Natural killer cell (primary cell): ENCODE results near the gene EFHC1. TPM values are rescaled to one million over a fixed set of nuclear protein-coding genes. Genes with fewer than 3 reads are reported as not detected.

Experiments used
- ATAC-seq, 3 donors: fragments of 150-1000 bp in 2 of 3; fragments of 200-7000 bp in 1 of 3; cut with Tn5 transposase; 1 replicate in 1 of 3; 2 replicates in 2 of 3; pipeline ENCODE4 v1.10.0; 2021; ENCODE audit warnings: mild to moderate bottlenecking in 2 of 3, moderate library complexity in 2 of 3
- DNase-seq, 2 donors: peaks; one replicate each; pipeline versions ENCODE4 v3.0.0 to v3.0.0-alpha.2; 2013 to 2021; ENCODE audit warnings: mixed read lengths in 1 of 2
- H3K27ac ChIP-seq: one replicate; pipeline ENCODE4 v1.5.1; 2013; ENCODE audit warnings: mild to moderate bottlenecking, low read length
- H3K27me3 ChIP-seq: one replicate; pipeline ENCODE4 v1.6.1; 2013; ENCODE audit warnings: low read length; ENCODE audit not compliant: control insufficient read depth, insufficient read depth
- H3K36me3 ChIP-seq: one replicate; pipeline ENCODE4 v1.6.1; 2013; ENCODE audit warnings: low read length; ENCODE audit not compliant: control insufficient read depth, insufficient read depth
- H3K4me1 ChIP-seq: one replicate; pipeline ENCODE4 v1.6.1; 2013; ENCODE audit warnings: low read length; ENCODE audit not compliant: control insufficient read depth, insufficient read depth
- H3K4me3 ChIP-seq: one replicate; pipeline ENCODE4 v1.5.1; 2013; ENCODE audit warnings: low read length
- H3K9me3 ChIP-seq: one replicate; pipeline ENCODE4 v1.6.1; 2013; ENCODE audit warnings: low read length; ENCODE audit not compliant: control insufficient read depth, insufficient read depth
- H3K27ac Mint-ChIP-seq, 2 donors: one replicate each; pipeline ENCODE4 v1.8.0; 2022; ENCODE audit warnings: mild to moderate bottlenecking in 2 of 2, mixed read lengths in 2 of 2, moderate library complexity in 1 of 2
- H3K27me3 Mint-ChIP-seq, 2 donors: one replicate each; pipeline ENCODE4 v1.8.0; 2022; ENCODE audit warnings: low read depth in 2 of 2, mixed read lengths in 2 of 2
- H3K36me3 Mint-ChIP-seq: one replicate; pipeline ENCODE4 v1.8.0; 2022; ENCODE audit warnings: mixed read lengths
- H3K4me1 Mint-ChIP-seq, 2 donors: one replicate each; pipeline ENCODE4 v1.8.0; 2022; ENCODE audit warnings: mixed read lengths in 2 of 2
- H3K4me3 Mint-ChIP-seq: one replicate; pipeline ENCODE4 v1.8.0; 2022; ENCODE audit warnings: mild to moderate bottlenecking, moderate library complexity, mixed read lengths
- H3K9me3 Mint-ChIP-seq, 2 donors: one replicate each; pipeline ENCODE4 v1.8.0; 2022; ENCODE audit warnings: mixed read lengths in 2 of 2
- WGBS: methylation state at CpG from one replicate; pipeline ENCODE4 v1.1.7; 2013; ENCODE audit warnings: missing lambda C conversion rate; ENCODE audit not compliant: insufficient coverage; 5-methylcytosine and 5-hydroxymethylcytosine counted together
- intact Hi-C: fragments of 100-400 bp; cut with micrococcal nuclease; formaldehyde crosslinking; loops from one replicate; pipeline ENCODE4 v1.14.2; 2022
- total RNA-seq, 4 donors: library from RNA; stranded (reverse); fragments of 120-200 nt in 1 of 4; gene quantifications; one replicate each; pipeline versions ENCODE4 v1.2.3 to v1.2.4, GENCODE V29; 2013 to 2022
- TF ChIP-seq, protein P1 (sequence below): fragments of 200-600 bp; IDR thresholded peaks from one replicate; pipeline ENCODE4 v1.8.0; 2022; ENCODE audit warnings: antibody characterized with exemption

The EFHC1 gene
- total RNA-seq, 3 donors from 2014 or later (not counting 1 experiment from before 2014, with no cell fraction given), result 10.7 to 20.9 (median 13.7) TPM

DNA sequence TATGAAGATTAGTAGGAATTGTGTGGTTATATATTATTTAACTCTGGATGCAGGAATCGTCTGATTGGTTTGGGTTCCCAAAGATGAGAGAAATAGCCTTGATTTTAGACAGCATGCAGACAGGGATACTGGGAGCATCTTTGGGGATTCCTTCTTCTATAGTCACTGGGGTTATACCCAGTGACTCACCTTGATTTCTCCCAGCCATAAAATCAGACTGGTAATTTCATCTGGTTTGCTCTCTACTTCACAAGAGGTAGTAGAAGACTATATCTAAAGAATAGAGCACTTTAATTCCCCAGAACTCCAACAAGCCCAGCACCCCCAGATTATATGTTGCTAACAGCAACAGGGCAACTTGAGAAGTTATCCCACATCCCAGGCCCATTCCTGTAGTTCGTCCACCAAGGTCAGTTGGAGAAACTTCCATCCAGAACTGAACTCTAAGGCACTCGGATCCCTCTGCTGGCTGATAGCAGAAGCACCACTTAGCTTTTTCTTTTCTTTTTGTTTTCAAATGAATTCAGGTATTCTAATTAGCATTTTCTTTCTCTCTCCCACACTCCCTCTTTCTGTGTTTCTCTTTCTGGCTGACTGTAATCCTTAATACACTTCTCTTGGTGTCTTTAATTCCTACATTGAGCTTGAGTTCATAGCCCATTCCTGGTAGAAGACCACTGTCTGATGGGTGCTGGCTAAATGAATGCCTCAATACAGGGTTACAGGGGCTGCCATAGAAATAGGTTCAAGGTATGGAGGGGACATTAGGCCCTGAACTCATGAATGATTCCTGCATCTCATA is 20.4 kb upstream of the EFHC1 start:
- no peaks in the 10 kb centered on the region for H3K27me3 ChIP-seq
- Mint-ChIP-seq H3K4me3 (peak overlapping the region; percentile 61), H3K27ac (peak overlapping the region; percentile 21 to 84), H3K27me3 (no peaks in the 10 kb centered on the region), H3K4me1 (peaks cover 38 to 43% of the 10 kb centered on the region in 2 donors), H3K9me3 (no peaks in the 10 kb centered on the region), H3K36me3 (no peaks in the 10 kb centered on the region)
- 40% methylated on average over 3 of the region's 3 CpGs for WGBS
- no peak overlapping the region for H3K4me3 ChIP-seq
- H3K9me3 ChIP-seq, result no peaks in the 10 kb centered on the region
- peak in 2 of 3 donors; percentile 65 to 75 for ATAC-seq
- H3K27ac ChIP-seq, result no peak overlapping the region
- DNase-seq, result peak in 1 of 2 donors; percentile 77
- TF ChIP-seq, protein P1, sequence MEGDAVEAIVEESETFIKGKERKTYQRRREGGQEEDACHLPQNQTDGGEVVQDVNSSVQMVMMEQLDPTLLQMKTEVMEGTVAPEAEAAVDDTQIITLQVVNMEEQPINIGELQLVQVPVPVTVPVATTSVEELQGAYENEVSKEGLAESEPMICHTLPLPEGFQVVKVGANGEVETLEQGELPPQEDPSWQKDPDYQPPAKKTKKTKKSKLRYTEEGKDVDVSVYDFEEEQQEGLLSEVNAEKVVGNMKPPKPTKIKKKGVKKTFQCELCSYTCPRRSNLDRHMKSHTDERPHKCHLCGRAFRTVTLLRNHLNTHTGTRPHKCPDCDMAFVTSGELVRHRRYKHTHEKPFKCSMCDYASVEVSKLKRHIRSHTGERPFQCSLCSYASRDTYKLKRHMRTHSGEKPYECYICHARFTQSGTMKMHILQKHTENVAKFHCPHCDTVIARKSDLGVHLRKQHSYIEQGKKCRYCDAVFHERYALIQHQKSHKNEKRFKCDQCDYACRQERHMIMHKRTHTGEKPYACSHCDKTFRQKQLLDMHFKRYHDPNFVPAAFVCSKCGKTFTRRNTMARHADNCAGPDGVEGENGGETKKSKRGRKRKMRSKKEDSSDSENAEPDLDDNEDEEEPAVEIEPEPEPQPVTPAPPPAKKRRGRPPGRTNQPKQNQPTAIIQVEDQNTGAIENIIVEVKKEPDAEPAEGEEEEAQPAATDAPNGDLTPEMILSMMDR, result peak; percentile 80
- H3K4me1 ChIP-seq, result peaks cover 25% of the 10 kb centered on the region
- peaks cover 16% of the 10 kb centered on the region for H3K36me3 ChIP-seq
- intact Hi-C loops, result loop anchor here (1.0 to 10.0 kb wide), 3 partner anchors 67 to 225 kb away; no protein-coding TSS in a partner anchor

DNA sequence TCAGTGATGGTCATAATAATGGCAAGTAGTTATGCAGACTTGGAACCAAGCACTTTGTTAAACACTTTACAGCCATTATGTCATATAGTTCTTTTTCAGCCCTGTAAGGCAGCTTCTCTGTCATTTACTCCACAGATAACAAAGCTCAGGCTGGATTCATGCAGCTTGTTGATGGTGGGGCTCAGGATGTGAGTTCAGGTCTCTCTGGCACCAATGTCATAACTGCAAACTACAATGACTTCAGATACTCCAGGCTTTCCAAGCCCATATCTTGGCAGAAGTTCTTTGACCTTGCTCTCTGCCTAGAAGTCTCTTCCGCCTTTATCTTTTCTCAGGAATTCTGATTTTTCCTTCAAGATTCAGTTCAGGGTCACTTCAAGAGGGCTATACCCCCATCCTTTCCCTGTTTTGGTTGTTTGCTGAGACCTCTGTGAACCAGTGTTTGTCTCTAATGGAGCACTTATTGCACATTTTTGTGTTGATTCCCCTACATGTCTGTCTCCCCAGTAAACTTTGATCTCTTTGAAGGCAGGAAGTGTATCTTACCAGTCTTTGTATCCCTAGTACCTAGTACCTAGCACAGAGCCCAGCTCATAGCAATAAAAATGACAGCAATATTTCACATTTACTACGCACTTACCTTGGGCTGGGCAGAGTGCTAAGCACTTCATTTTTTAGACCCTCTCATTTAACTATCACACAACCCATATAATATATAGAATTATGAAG is 19.7 kb upstream of the EFHC1 start:
- TF ChIP-seq, protein P1, result no peak
- H3K27ac ChIP-seq, result no peak overlapping the region
- Mint-ChIP-seq H3K4me1 (peaks cover 38 to 43% of the 10 kb centered on the region in 2 donors), H3K4me3 (no peak overlapping the region), H3K27ac (peak overlapping the region; percentile 21 to 84), H3K36me3 (no peaks in the 10 kb centered on the region), H3K9me3 (no peaks in the 10 kb centered on the region), H3K27me3 (no peaks in the 10 kb centered on the region)
- H3K27me3 ChIP-seq, result no peaks in the 10 kb centered on the region
- H3K36me3 ChIP-seq, result peaks cover 17% of the 10 kb centered on the region
- H3K9me3 ChIP-seq, result no peaks in the 10 kb centered on the region
- 83% methylated on average over 1 of the region's 2 CpGs for WGBS
- intact Hi-C loops, result no loop called here
- ATAC-seq (no peak), DNase-seq (peak in 1 of 2 donors; percentile 46)
- no peak overlapping the region for H3K4me3 ChIP-seq
- peaks cover 22% of the 10 kb centered on the region for H3K4me1 ChIP-seq

DNA sequence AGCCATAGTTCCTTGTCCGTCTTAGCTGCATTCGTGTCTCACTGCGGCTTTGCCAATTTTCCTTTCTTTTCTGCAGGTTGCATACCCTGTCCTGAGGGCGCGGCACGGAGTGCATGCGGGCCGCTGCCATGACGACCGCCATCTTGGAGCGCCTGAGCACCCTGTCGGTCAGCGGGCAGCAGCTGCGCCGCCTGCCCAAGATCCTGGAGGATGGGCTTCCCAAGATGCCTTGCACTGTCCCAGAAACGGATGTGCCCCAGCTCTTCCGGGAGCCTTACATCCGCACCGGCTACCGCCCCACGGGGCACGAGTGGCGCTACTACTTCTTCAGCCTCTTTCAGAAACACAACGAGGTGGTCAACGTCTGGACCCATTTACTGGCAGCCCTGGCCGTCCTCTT is 17.1 kb upstream of the EFHC1 start:
- Histone ChIP-seq H3K36me3 (peaks cover 17% of the 10 kb centered on the region), H3K4me1 (peaks cover 8% of the 10 kb centered on the region), H3K9me3 (no peaks in the 10 kb centered on the region), H3K27me3 (no peaks in the 10 kb centered on the region), H3K27ac (no peak overlapping the region), H3K4me3 (no peak overlapping the region)
- no peak for DNase-seq
- Mint-ChIP-seq H3K4me1 (peaks cover 17 to 19% of the 10 kb centered on the region in 2 donors), H3K27me3 (no peaks in the 10 kb centered on the region), H3K36me3 (peaks cover 6% of the 10 kb centered on the region), H3K4me3 (no peak overlapping the region), H3K9me3 (no peaks in the 10 kb centered on the region), H3K27ac (no peak overlapping the region)
- intact Hi-C loops, result no loop called here
- WGBS, result 98% methylated on average over 26 of the region's 26 CpGs
- ATAC-seq, result no peak
- TF ChIP-seq, protein P1, result no peak
